Stimulated activated CD8-positive, alpha-beta memory T cell treated with anti-CD3 and anti-CD28 coated beads, Interleukin-15, amount 100 ng/mL, for 48 hours (primary cell): ENCODE results near the gene TJP3.

Experiments
- DNase-seq, 2 donors: peaks; one replicate each; pipeline ENCODE4 v3.0.0-alpha.2; 2020; ENCODE audit warnings: low read depth in 2 of 2

Gene TJP3

DNA sequence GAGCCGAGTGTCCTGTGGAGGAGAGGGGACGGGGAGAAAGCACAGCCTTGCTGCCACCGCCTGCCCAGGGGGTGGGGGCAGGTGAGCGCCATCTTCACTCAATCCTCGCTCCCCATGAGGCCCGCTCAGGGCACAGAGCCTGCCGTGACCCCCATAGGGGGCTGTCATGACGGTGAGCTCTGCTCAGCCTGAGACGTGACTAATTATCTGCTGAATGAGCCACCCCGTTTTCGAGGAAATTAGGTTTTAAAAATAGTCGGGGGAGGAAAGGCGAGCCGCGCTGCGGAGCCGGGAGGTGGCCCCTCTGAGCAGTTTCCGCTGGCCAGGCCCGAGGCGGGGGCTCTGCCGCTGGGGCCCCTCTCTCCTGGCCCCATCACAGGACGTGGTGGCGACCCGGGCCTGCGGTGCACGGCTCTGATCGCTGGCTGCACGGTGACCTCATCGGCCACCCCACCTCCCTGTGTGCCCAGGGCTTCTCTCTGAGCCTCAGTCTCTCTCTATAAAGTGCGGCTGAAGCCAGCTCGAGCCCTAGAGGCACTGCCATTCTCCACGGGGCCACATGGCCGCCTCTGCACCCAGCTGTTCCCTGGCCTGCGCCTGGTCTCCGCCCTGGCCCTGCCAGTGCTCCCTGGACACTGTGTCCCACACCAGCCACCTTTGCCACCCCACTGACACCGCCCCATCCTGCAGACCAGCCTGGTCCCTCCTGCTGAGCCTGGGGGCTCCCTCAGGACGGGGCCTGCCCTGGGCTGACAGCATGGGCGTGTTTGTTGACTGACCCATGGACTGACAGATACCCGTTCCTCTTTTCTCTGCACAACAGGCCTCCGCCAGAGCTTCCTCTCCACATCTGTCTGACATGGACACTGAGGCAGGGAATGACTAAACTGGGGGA, 36.3 kb upstream of the TJP3 start:
- peak; percentile 42 to 65 for DNase-seq

DNA sequence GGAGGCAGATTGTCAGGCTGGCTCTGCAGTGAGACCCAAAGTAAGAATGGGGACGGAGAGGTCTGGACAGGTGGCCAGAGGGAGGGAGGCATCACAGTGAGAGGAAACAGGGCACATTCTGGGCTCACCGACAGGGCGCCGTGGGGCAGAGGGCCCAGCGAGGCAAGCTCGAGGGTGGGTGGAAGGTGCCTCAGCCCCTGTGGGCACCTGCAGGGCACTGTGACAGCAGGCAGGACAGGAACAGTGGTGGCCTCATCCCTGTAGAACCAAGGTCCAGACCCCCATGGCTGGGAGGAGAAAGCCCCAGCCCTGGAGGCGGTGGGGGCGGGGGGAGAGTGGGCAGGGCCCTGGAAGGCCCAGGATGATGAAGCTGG, 35.6 kb upstream of the TJP3 start:
- no peak for DNase-seq

- no peak for DNase-seq
Measured at GRCh38 chr19:3672993-3673392, 35.2 kb upstream of the TJP3 start.

GRCh38 chr19:3673506-3674439, 34.4 kb upstream of the TJP3 start:
- DNase-seq, result no peak

DNA sequence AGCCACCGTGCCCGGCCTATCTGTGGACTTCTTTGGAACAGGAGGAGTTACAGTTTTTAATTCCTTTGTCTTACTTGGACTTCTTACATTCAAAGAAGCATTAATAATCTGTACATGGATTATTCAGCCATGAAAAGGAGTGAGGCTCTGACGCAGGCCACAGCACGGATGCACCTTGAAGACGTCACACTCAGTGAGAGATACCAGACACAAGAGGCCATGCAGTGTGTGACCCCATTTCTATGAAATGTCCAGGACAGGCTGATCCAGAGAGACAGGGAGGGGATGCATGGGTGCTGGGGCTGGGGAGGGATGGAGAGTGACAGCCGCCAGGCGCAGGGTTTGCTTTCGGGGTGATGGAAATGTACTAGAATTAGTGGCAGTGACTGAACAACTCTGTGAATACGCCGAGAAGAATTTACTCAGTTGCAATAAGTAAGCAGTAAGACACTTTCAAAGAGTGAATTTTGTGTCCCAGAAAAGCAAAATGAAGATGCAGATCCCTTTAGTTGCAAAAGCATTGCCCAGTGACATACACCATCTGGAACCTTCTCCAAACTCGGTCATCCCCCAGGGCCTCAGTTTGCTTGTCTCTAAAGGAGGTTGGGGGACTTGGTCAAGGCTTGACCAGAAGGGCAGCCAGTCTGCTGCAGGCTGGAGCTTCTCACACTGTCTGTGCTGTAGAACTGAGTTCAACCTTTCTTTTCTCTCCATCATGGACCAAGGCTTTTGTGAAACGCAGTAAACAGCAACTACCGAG, 33.2 kb upstream of the TJP3 start:
- no peak for DNase-seq

DNA sequence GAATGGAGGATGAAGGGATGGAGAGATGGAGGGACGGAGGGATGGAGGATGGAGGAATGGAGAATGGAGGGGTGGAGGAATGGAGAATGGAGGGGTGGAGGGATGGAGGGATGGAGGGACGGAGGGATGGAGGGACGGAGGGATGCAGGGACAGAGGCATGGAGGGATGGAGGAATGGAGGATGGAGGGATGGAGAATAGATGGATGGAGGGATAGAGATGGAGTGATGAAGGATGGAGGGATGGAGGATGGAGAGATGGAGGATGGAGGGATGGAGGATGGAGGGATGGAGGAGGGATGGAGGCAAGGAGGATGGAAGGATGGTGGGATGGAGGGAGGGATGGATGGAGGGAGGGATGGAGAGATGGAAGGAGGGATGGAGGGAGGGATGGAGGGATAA, 30.0 kb upstream of the TJP3 start:
- no peak for DNase-seq

DNA sequence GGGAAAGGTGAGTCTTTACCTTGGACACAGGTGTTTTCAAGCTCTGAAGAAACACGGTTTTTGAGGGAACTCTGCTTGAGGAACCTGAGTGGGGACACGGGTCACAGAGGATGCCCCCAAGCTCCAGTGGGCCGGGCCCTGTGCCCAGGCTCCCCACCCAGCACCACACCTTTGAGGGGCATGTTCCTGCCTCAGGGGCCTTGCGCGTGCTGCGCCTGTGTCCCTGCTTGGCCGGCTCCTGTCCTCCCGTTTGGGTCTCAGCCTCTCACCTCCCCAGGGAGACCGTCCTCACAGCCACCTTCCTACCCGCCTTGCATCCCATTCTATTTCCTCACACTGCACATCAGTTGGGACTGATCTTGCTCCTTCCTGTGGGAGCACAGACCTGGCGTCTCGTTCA, 29.0 kb upstream of the TJP3 start:
- no peak for DNase-seq

- DNase-seq, result no peak
Measured at GRCh38 chr19:3679581-3679980, 28.6 kb upstream of the TJP3 start.

GRCh38 chr19:3680939-3681338, 27.2 kb upstream of the TJP3 start:
- DNase-seq, result no peak

- DNase-seq, result no peak
Measured at GRCh38 chr19:3682286-3682685, 25.9 kb upstream of the TJP3 start.

DNA sequence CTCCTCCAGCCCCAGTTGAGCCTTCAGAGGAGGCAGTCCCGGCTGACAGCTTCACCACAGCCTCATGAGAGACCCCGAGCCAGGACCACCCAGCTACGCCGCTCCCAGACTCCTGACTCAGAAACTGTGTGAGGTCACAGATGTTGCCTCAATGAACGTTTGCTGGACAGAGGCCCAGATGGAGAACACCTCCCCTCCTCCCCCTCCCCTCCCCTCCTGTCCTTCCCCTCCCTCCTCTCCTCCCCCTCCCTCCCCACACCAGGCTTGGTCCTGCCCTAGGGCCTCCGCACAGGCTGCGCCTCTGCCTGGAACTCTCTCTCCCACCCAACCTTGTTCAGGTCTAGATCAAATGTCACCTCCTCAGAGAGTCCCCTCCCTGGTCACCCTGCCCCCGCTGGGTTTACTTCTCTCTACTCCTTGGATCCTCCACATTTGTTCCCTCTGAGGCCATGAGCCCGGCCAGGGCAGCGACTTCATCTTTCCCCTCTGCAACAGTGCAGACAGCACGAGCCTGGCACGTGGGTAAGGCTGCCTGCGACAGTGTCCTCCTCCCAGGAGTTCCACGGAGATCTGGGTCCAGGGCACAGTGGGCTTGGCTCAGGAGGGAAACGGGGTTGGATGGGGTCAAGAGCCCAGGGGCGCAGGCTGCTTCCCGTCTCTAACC, 25.3 kb upstream of the TJP3 start:
- DNase-seq, result no peak

GRCh38 chr19:3683405-3684053, 24.7 kb upstream of the TJP3 start:
- no peak for DNase-seq

DNA sequence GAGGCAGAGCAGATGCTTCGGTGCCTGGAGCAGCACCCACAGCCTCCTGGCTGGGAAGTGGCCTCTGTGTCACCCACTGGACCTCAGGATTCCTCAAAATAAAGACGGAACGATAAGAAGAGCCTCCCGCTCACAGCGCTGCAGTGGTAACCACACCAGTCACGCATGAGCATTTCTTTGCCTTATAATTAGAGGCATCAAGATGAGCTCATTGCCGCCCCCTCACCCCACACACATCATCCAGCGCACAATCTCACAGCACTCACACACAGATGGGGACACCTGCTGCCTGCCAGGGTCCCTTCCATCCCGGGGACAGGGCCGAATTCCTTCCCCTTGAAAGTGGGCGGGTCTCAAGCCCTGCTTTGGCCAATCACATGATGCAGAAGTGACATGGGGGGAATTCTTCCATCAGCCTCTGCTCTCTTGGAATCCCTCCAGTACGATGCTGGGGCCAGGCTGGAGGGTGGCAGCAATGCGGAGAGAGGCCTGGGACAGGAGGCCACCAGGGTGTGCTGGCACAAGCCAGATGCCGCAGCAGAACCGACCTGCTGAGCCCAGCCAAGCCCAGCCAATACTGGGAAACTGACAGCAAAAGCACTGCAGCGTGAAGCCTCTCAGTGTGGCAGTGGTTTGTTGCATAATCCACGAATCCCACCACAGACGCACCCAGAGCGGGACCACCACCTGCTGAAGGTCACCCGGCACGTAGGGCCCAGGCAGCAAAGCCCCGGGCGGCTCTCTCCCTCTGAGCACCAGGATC, 23.9 kb upstream of the TJP3 start:
- DNase-seq, result no peak

DNA sequence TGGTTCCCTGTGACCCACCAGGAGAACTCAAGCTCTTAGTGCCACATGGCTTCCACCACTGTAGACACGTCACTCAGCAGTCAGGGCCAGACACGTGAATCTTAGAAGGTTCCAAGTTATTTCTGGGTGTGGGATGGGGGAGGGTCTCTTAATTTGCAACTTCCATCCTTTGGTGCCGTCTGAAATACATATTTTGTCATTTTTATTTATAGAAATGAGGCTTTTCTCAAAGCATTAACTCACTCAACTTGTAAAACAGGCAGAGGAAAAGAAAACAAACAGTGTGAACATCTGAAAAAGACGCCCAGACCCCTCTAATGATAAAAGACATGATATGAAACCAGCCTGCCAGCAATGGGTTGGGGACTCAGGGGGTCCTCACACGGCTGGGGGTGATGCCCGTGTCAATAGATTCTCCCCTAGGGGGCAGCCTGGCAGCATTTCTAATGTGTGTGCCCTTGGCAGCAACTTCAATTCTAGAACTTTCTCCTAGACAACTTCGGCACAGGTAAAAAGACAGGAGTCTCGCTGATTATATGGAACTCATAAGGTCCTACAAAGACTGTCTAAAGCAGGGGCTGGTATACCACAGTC, 23.3 kb upstream of the TJP3 start:
- DNase-seq, result no peak

GRCh38 chr19:3687393-3687773, 20.8 kb upstream of the TJP3 start:
- DNase-seq, result no peak

- DNase-seq, result no peak
Measured at GRCh38 chr19:3687774-3688706, 20.1 kb upstream of the TJP3 start.

GRCh38 chr19:3690551-3691371, 17.4 kb upstream of the TJP3 start:
- DNase-seq, result no peak

GRCh38 chr19:3691372-3691716, 16.8 kb upstream of the TJP3 start:
- DNase-seq, result no peak
